H1 (cell line): ENCODE data around the gene ZNF566. TPM values are rescaled to one million over a fixed set of nuclear protein-coding genes. Genes with fewer than 3 reads are reported as not detected.
A peak's percentile ranks its signal among the peaks of the same experiment; 100 is the strongest.

ENCODE experiments used
- CTCF ChIA-PET: fragments of 300-600 bp; sonication (Branson Sonifier 250); formaldehyde crosslinking; loops from one replicate; lab custom pipeline; 2021; ENCODE audit not compliant: partially characterized antibody; lab: Charles Lee
- POLR2A ChIA-PET: fragments of 300-600 bp; sonication (Branson Sonifier 250); formaldehyde crosslinking; loops from one replicate; lab custom pipeline; 2021; ENCODE audit warnings: inconsistent platforms; ENCODE audit not compliant: partially characterized antibody; lab: Charles Lee
- DNase-seq, 2 experiments: peaks; one replicate each; pipeline versions ENCODE4 v3.0.0 to v3.0.0-alpha.2; 2010 to 2022; ENCODE audit warnings: low spot score in 2 of 2, low read depth in 1 of 2, mixed read lengths in 1 of 2
- FAIRE-seq: peaks from 2 replicates; lab custom pipeline; 2011; peaks lifted over from hg19 to GRCh38; lab: Jason Lieb, UNC
- H2AFZ ChIP-seq: 2 replicates; pipeline ENCODE4 v1.8.1; 2012; ENCODE audit warnings: low read length, inconsistent platforms
- H2AK5ac ChIP-seq: 2 replicates; pipeline ENCODE4 v1.6.1; 2013; ENCODE audit warnings: low read depth, low read length
- H2BK120ac ChIP-seq: replicated peaks from 2 replicates; pipeline ENCODE3; 2013; ENCODE audit warnings: low read depth, low read length, inconsistent platforms
- H2BK12ac ChIP-seq: 2 replicates; pipeline ENCODE4 v1.6.1; 2013; ENCODE audit warnings: low read depth, low read length
- H2BK15ac ChIP-seq: 2 replicates; pipeline ENCODE4 v1.6.1; 2013; ENCODE audit warnings: low read length
- H2BK20ac ChIP-seq: 2 replicates; pipeline ENCODE4 v1.6.1; 2013; ENCODE audit warnings: low read length
- H2BK5ac ChIP-seq: 2 replicates; pipeline ENCODE4 v1.6.1; 2013; ENCODE audit warnings: low read depth, low read length
- H3K14ac ChIP-seq: 2 replicates; pipeline ENCODE4 v1.6.1; 2013; ENCODE audit warnings: inconsistent platforms; ENCODE audit not compliant: insufficient read length
- H3K18ac ChIP-seq: 2 replicates; pipeline ENCODE4 v1.6.1; 2013; ENCODE audit warnings: low read length; ENCODE audit errors: extremely low read depth
- H3K23ac ChIP-seq: 2 replicates; pipeline ENCODE4 v1.6.1; 2013; ENCODE audit warnings: inconsistent platforms; ENCODE audit not compliant: insufficient read length
- H3K23me2 ChIP-seq: 2 replicates; pipeline ENCODE4 v1.6.1; 2013; ENCODE audit warnings: low read depth, low read length
- H3K27ac ChIP-seq: 2 replicates; pipeline ENCODE4 v1.6.1; 2011; ENCODE audit warnings: low read depth, low read length, inconsistent platforms
- H3K27me3 ChIP-seq, 4 experiments: replicated peaks in 1 of 4; 1 replicate in 1 of 4; 2 replicates in 3 of 4; pipeline versions ENCODE4 v1.6.1 to v1.8.1; 2011 to 2013; ENCODE audit warnings: low read length in 3 of 4, mild to moderate bottlenecking in 3 of 4, inconsistent platforms in 2 of 4, mixed read lengths in 2 of 4, moderate library complexity in 1 of 4; ENCODE audit not compliant: control insufficient read depth in 3 of 4, insufficient read depth in 3 of 4; ENCODE audit errors: extremely low read depth in 1 of 4
- H3K36me3 ChIP-seq, 4 experiments: 2 replicates each; pipeline versions ENCODE4 v1.6.1 to v1.8.1; 2011 to 2013; ENCODE audit warnings: mild to moderate bottlenecking in 4 of 4, low read length in 3 of 4, moderate library complexity in 2 of 4, control low read depth in 1 of 4, inconsistent platforms in 1 of 4; ENCODE audit not compliant: insufficient read depth in 4 of 4, control insufficient read depth in 2 of 4
- H3K4ac ChIP-seq: replicated peaks from 2 replicates; pipeline ENCODE3; 2013; ENCODE audit warnings: low read length, low read depth, mixed read lengths, inconsistent platforms; ENCODE audit not compliant: insufficient read length
- H3K4me1 ChIP-seq, 4 experiments: replicated peaks in 1 of 4; 1 replicate in 1 of 4; 2 replicates in 3 of 4; pipeline versions ENCODE4 v1.6.1 to v1.8.1; 2011 to 2013; ENCODE audit warnings: low read length in 3 of 4, inconsistent platforms in 2 of 4, mixed read lengths in 1 of 4; ENCODE audit not compliant: insufficient read depth in 4 of 4, control insufficient read depth in 3 of 4
- H3K4me2 ChIP-seq, 2 experiments: 2 replicates each; pipeline versions ENCODE4 v1.6.1 to v1.8.1; 2011 to 2013; ENCODE audit warnings: low read depth in 2 of 2, low read length in 2 of 2, control low read depth in 1 of 2, inconsistent platforms in 1 of 2, mild to moderate bottlenecking in 1 of 2; ENCODE audit not compliant: insufficient read depth in 1 of 2
- H3K4me3 ChIP-seq, 4 experiments: fragments of 200-600, 300-600 bp in 1 of 4; sonication (generic), shearing (Covaris generic), sonication (Bioruptor Twin) in 1 of 4; 2 replicates each; pipeline versions ENCODE4 v1.5.1 to v1.8.1; 2011 to 2016; ENCODE audit warnings: low read length in 4 of 4, low read depth in 3 of 4, control low read depth in 2 of 4, inconsistent platforms in 2 of 4, mild to moderate bottlenecking in 2 of 4, mixed read lengths in 1 of 4, moderate library complexity in 1 of 4; ENCODE audit not compliant: insufficient read depth in 2 of 4; ENCODE audit errors: extremely low read depth in 1 of 4
- H3K56ac ChIP-seq: replicated peaks from 2 replicates; pipeline ENCODE3; 2013; ENCODE audit warnings: low read depth, mild to moderate bottlenecking, mixed read lengths, low read length, inconsistent platforms; ENCODE audit not compliant: insufficient read length
- H3K79me1 ChIP-seq: 2 replicates; pipeline ENCODE4 v1.6.1; 2013; ENCODE audit warnings: low read depth, low read length, control low read depth
- H3K79me2 ChIP-seq, 2 experiments: 2 replicates each; pipeline versions ENCODE4 v1.6.1 to v1.8.1; 2012 to 2013; ENCODE audit warnings: low read length in 2 of 2, mild to moderate bottlenecking in 2 of 2, inconsistent platforms in 1 of 2; ENCODE audit not compliant: insufficient read depth in 2 of 2, control insufficient read depth in 1 of 2
- H3K9ac ChIP-seq, 4 experiments: replicated peaks in 1 of 4; 1 replicate in 1 of 4; 2 replicates in 3 of 4; pipeline versions ENCODE4 v1.6.1 to v1.8.1; 2011 to 2013; ENCODE audit warnings: low read depth in 3 of 4, low read length in 3 of 4, control low read depth in 2 of 4, mild to moderate bottlenecking in 2 of 4, moderate library complexity in 2 of 4, inconsistent platforms in 1 of 4; ENCODE audit errors: extremely low read depth in 1 of 4
- H3K9me3 ChIP-seq, 2 experiments: 2 replicates each; pipeline versions ENCODE4 v1.6.1 to v1.8.1; 2012 to 2013; ENCODE audit warnings: mild to moderate bottlenecking in 2 of 2, moderate library complexity in 2 of 2, control low read depth in 1 of 2, inconsistent platforms in 1 of 2, low read depth in 1 of 2, low read length in 1 of 2, mixed read lengths in 1 of 2; ENCODE audit not compliant: insufficient read depth in 2 of 2
- H4K20me1 ChIP-seq, 2 experiments: replicated peaks in 1 of 2; 2 replicates each; pipeline versions ENCODE3 to v1.8.1; 2011 to 2013; ENCODE audit warnings: inconsistent platforms in 2 of 2, low read length in 2 of 2, mild to moderate bottlenecking in 1 of 2; ENCODE audit not compliant: insufficient read depth in 2 of 2, control insufficient read depth in 1 of 2
- H4K5ac ChIP-seq: 2 replicates; pipeline ENCODE4 v1.6.1; 2013; ENCODE audit warnings: low read length, low read depth, mixed read lengths, inconsistent platforms; ENCODE audit not compliant: insufficient read length
- H4K8ac ChIP-seq: 2 replicates; pipeline ENCODE4 v1.8.0; 2013; ENCODE audit warnings: mild to moderate bottlenecking, moderate library complexity, low read length, inconsistent platforms; ENCODE audit not compliant: insufficient read depth; ENCODE audit errors: extremely low read depth
- H4K91ac ChIP-seq: replicated peaks from 2 replicates; pipeline ENCODE3; 2013; ENCODE audit warnings: low read length, mixed read lengths, inconsistent platforms; ENCODE audit not compliant: insufficient read length
- ATF2 ChIP-seq: IDR thresholded peaks from 2 replicates; pipeline ENCODE4 v1.6.1; 2012; ENCODE audit warnings: low read length, inconsistent platforms
- CBX8 ChIP-seq: fragments of 300-800, 300-1000 bp; sonication (generic); IDR thresholded peaks from 2 replicates; pipeline ENCODE4 v1.7.1; 2016; ENCODE audit warnings: low read depth, low read length, borderline replicate concordance
- CHD2 ChIP-seq: IDR thresholded peaks from 2 replicates; pipeline ENCODE4 v1.6.1; 2012; ENCODE audit warnings: low read length, improper control_type of control experiment
- CTBP2 ChIP-seq: IDR thresholded peaks from 2 replicates; pipeline ENCODE4 v1.7.0; 2011; ENCODE audit warnings: borderline replicate concordance, mild to moderate bottlenecking, moderate library complexity, mixed read lengths, low read length; ENCODE audit not compliant: insufficient read depth, insufficient read length
- MAFK ChIP-seq: IDR thresholded peaks from 2 replicates; pipeline ENCODE4 v1.6.1; 2012; ENCODE audit warnings: low read depth, mild to moderate bottlenecking, improper control_type of control experiment, low read length
- NANOG ChIP-seq: IDR thresholded peaks from 2 replicates; pipeline ENCODE4 v1.6.1; 2011; ENCODE audit warnings: low read length, low read depth, mild to moderate bottlenecking, inconsistent platforms; ENCODE audit not compliant: insufficient read depth, poor library complexity, severe bottlenecking
- POLR2AphosphoS5 ChIP-seq: IDR thresholded peaks from 2 replicates; pipeline ENCODE4 v1.6.1; 2011; ENCODE audit warnings: low read depth, low read length
- SP1 ChIP-seq: IDR thresholded peaks from 2 replicates; pipeline ENCODE4 v1.6.1; 2011; ENCODE audit warnings: low read depth, low read length
- TBP ChIP-seq: IDR thresholded peaks from 2 replicates; pipeline ENCODE4 v1.6.1; 2011; ENCODE audit warnings: low read depth, low read length, improper control_type of control experiment
- WGBS, 2 experiments: shearing (Covaris generic) in 1 of 2; methylation state at CpG; one replicate each; pipeline versions ENCODE4 v1.1.6 to v1.1.7; 2013 to 2015; ENCODE audit warnings: low lambda C conversion rate in 2 of 2, mixed read lengths in 2 of 2, inconsistent platforms in 1 of 2, low coverage in 1 of 2, missing lambda C conversion rate in 1 of 2; ENCODE audit not compliant: insufficient replicate concordance in 2 of 2, insufficient coverage in 1 of 2, insufficient read length in 1 of 2; ENCODE audit errors: extremely low coverage in 1 of 2, missing lambda C conversion rate in 1 of 2; 5-methylcytosine and 5-hydroxymethylcytosine counted together
- polyA plus RNA-seq, 7 experiments: library from polyadenylated mRNA; depleted of rRNA in 3 of 7; stranded (reverse) in 5 of 7; unstranded in 2 of 7; fragments of >200 nt in 5 of 7; fragments of 200-250 nt in 2 of 7; gene quantifications; 1 replicate in 5 of 7; 2 replicates in 1 of 7; 4 replicates in 1 of 7; pipeline versions ENCODE4 v1.2.1 to v1.2.3, GENCODE V29; 2011 to 2013; ENCODE audit warnings: missing spikeins in 2 of 7, mixed read lengths in 2 of 7
- total RNA-seq: library from RNA; stranded (reverse); fragmentation: NEBNext Ultra II Directional; extraction: Animal tissue kit (Norgen Biotek cat#: 25700); gene quantifications from 2 replicates; pipeline ENCODE4 v1.2.1, GENCODE V29; 2021
- TF ChIP-seq, protein P1 (sequence below): IDR thresholded peaks from 2 replicates; pipeline ENCODE4 v1.6.1; 2012; ENCODE audit warnings: inconsistent platforms

ZNF566 gene
- total and polyA plus RNA-seq, 2 of the 8 experiments (the other 6 are each of a cell fraction or from before 2014, with no cell fraction given): 6.9 to 16.6 TPM

- Histone ChIP-seq H2BK20ac (no peak overlapping the region), H3K36me3 (peaks cover 4 to 22% (median 10%) of the 10 kb centered on the region in 4 experiments; a peak in 7 of 8 replicates), H3K9me3 (no peaks in the 10 kb centered on the region; a peak in 1 of 4 replicates), H2AK5ac (no peak overlapping the region), H2BK12ac (peak overlapping the region; percentile 6; the same call in 1 of the 2 replicates), H4K20me1 (no peaks in the 10 kb centered on the region), H3K79me1 (peaks cover 4% of the 10 kb centered on the region; the same call in 1 of the 2 replicates), H3K23ac (no peak overlapping the region), H2BK5ac (no peak overlapping the region; the same call in 1 of the 2 replicates), H3K27ac (peak overlapping the region; percentile 99), H2BK120ac (no peak overlapping the region), H3K4me2 (peak overlapping the region; percentile 97 to 99), H3K4ac (no peak overlapping the region), H2BK15ac (no peak overlapping the region), H4K8ac (no peak overlapping the region), H3K4me1 (peaks cover 0 to 4% (median 2%) of the 10 kb centered on the region in 4 experiments; a peak in 6 of 7 replicates), H3K56ac (no peak overlapping the region), H3K9ac (peak overlapping the region; percentile 89 to 100 (median 98)), H3K79me2 (peaks cover 11 to 55% of the 10 kb centered on the region in 2 experiments), H3K23me2 (peaks cover 8% of the 10 kb centered on the region), H3K27me3 (no peaks in the 10 kb centered on the region), H3K18ac (no peak overlapping the region), H4K5ac (no peak overlapping the region), H3K14ac (no peak overlapping the region), H4K91ac (no peak overlapping the region), H2AFZ (no peak overlapping the region), H3K4me3 (peak overlapping the region; percentile 72 to 98 (median 85))
- ChIA-PET POLR2A (interaction anchor here (0.7 to 4.3 kb wide), 12 partner anchors 9 to 310 kb away, joined by 3 to 72 read pairs (median 6); partner anchors contain the start of genes ZNF382, ZNF566, ZNF790 and ZNF850), CTCF (interaction anchor here (1.1 kb wide), 1 partner anchor 40 kb away, joined by 3 read pairs; no protein-coding TSS in a partner anchor)
- WGBS, 2 experiments: 14% methylated on average over 4 of the region's 5 CpGs; no CpG with 5 or more reads in 1 of the 2 experiments
- TF ChIP-seq POLR2AphosphoS5 (no peak), CBX8 (no peak), MAFK (no peak), CTBP2 (no peak), CHD2 (no peak), NANOG (no peak), TBP (no peak), SP1 (no peak), ATF2 (no peak)
- TF ChIP-seq, protein P1, sequence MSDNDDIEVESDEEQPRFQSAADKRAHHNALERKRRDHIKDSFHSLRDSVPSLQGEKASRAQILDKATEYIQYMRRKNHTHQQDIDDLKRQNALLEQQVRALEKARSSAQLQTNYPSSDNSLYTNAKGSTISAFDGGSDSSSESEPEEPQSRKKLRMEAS: no peak
- FAIRE-seq (no peak), DNase-seq (no peak)
These were observed 38.0 kb upstream of the ZNF566 start for GRCh38 chr19:36527341-36527740.
